ENCODE measurements around the gene ZNF366. TPM values are rescaled to one million over a fixed set of nuclear protein-coding genes. Genes with fewer than 3 reads are reported as not detected.

The ZNF366 gene
- total and polyA plus RNA-seq, 10 donors, result 0.26 to 19.8 (median 9.4) TPM

GRCh38 chr5:72463449-72464052 is 43.7 kb downstream of the ZNF366 start:
- DNase-seq, result no peak
- Histone ChIP-seq H3K36me3 (peaks cover 0 to 20% (median 3%) of the 10 kb centered on the region in 6 donors), H3K27me3 (replicated peaks in 1 of 7) (no peaks in the 10 kb centered on the region), H3K27ac (peak overlapping the region in 1 of 8 donors; percentile 10), H3K9me3 (no peaks in the 10 kb centered on the region), H3K4me1 (peaks cover 8 to 56% (median 27%) of the 10 kb centered on the region in 6 donors), H3K4me3 (no peak overlapping the region)
- 69 to 81% (median 78%) methylated on average over 6 of the region's 6 CpGs for WGBS, 5 donors
- intact Hi-C loops (cut with DNase I; ENCODE audit: low total_unique reads), result no loop called here
- no peak for TF ChIP-seq POLR2A (IDR thresholded peaks at IDR 0.05)
- no peak for TF ChIP-seq POLR2AphosphoS5 (IDR thresholded peaks at IDR 0.05)
- TF ChIP-seq CTCF (IDR thresholded peaks at IDR 0.05 in 8 of 11, conservative IDR thresholded peaks at IDR 0.05 in 3 of 11), result no peak

- DNase-seq, result no peak
- intact Hi-C loops (cut with DNase I; ENCODE audit: low total_unique reads), result no loop called here
- Histone ChIP-seq H3K4me3 (no peak overlapping the region), H3K36me3 (peaks cover 0 to 34% (median 3%) of the 10 kb centered on the region in 6 donors), H3K4me1 (peaks cover 0 to 32% (median 16%) of the 10 kb centered on the region in 6 donors), H3K27ac (no peak overlapping the region), H3K9me3 (no peaks in the 10 kb centered on the region), H3K27me3 (replicated peaks in 1 of 7) (no peaks in the 10 kb centered on the region)
- TF ChIP-seq POLR2A (IDR thresholded peaks at IDR 0.05), result no peak
- TF ChIP-seq CTCF (IDR thresholded peaks at IDR 0.05 in 8 of 11, conservative IDR thresholded peaks at IDR 0.05 in 3 of 11), result no peak
- no peak for TF ChIP-seq POLR2AphosphoS5 (IDR thresholded peaks at IDR 0.05)
- WGBS, 5 donors, result 90 to 98% (median 97%) methylated on average over 8 to 27 of the region's 27 CpGs
Observed at GRCh38 chr5:72460413-72460812, 46.8 kb downstream of the ZNF366 start.

- Histone ChIP-seq H3K36me3 (peaks cover 0 to 37% (median 3%) of the 10 kb centered on the region in 6 donors), H3K27me3 (replicated peaks in 1 of 7) (no peaks in the 10 kb centered on the region), H3K4me1 (peaks cover 0 to 32% (median 14%) of the 10 kb centered on the region in 6 donors), H3K4me3 (no peak overlapping the region), H3K27ac (no peak overlapping the region), H3K9me3 (no peaks in the 10 kb centered on the region)
- no peak for TF ChIP-seq CTCF (IDR thresholded peaks at IDR 0.05 in 8 of 11, conservative IDR thresholded peaks at IDR 0.05 in 3 of 11)
- no peak for TF ChIP-seq POLR2A (IDR thresholded peaks at IDR 0.05)
- no peak for TF ChIP-seq POLR2AphosphoS5 (IDR thresholded peaks at IDR 0.05)
- intact Hi-C loops (cut with DNase I; ENCODE audit: low total_unique reads), result loop anchor here (10.0 kb wide), 1 partner anchor 45 kb away; the partner anchor contains the start of gene ZNF366
- DNase-seq, result no peak
- WGBS, 5 donors, result 85 to 97% (median 95%) methylated on average over 5 to 18 of the region's 18 CpGs
Observed at GRCh38 chr5:72459913-72460312, 47.3 kb downstream of the ZNF366 start.

GRCh38 chr5:72459089-72459661 is 48.0 kb downstream of the ZNF366 start:
- intact Hi-C loops (cut with DNase I; ENCODE audit: low total_unique reads), result loop anchor here (10.0 kb wide), 1 partner anchor 46 kb away; the partner anchor contains the start of gene ZNF366
- Histone ChIP-seq H3K36me3 (peaks cover 0 to 42% (median 3%) of the 10 kb centered on the region in 6 donors), H3K4me1 (peaks cover 0 to 34% (median 19%) of the 10 kb centered on the region in 6 donors), H3K27ac (no peak overlapping the region), H3K27me3 (replicated peaks in 1 of 7) (no peaks in the 10 kb centered on the region), H3K9me3 (no peaks in the 10 kb centered on the region), H3K4me3 (no peak overlapping the region)
- TF ChIP-seq CTCF (IDR thresholded peaks at IDR 0.05 in 8 of 11, conservative IDR thresholded peaks at IDR 0.05 in 3 of 11), result no peak
- no peak for TF ChIP-seq POLR2AphosphoS5 (IDR thresholded peaks at IDR 0.05)
- TF ChIP-seq POLR2A (IDR thresholded peaks at IDR 0.05), result no peak
- no peak for DNase-seq
- 49 to 68% (median 63%) methylated on average over 5 of the region's 5 CpGs for WGBS, 5 donors
